ENCODE measurements around the gene PRELID1.
"Not testable (repeated sequence)": the region's sequence is repeated elsewhere in the genome, so short reads cannot be mapped to it uniquely, and the experiment has no call there.

The PRELID1 gene

GRCh38 chr5:177300236-177300880 lies 3.2 kb upstream of the PRELID1 start:
- DNase-seq (ENCODE audit: low spot score): no peak

- no peak for DNase-seq (ENCODE audit: low spot score)
Measured at GRCh38 chr5:177300951-177301350, 2.6 kb upstream of the PRELID1 start.

- peak; percentile 74 for DNase-seq (ENCODE audit: low spot score)
Measured at GRCh38 chr5:177301503-177302165, 2.0 kb upstream of the PRELID1 start.

DNA sequence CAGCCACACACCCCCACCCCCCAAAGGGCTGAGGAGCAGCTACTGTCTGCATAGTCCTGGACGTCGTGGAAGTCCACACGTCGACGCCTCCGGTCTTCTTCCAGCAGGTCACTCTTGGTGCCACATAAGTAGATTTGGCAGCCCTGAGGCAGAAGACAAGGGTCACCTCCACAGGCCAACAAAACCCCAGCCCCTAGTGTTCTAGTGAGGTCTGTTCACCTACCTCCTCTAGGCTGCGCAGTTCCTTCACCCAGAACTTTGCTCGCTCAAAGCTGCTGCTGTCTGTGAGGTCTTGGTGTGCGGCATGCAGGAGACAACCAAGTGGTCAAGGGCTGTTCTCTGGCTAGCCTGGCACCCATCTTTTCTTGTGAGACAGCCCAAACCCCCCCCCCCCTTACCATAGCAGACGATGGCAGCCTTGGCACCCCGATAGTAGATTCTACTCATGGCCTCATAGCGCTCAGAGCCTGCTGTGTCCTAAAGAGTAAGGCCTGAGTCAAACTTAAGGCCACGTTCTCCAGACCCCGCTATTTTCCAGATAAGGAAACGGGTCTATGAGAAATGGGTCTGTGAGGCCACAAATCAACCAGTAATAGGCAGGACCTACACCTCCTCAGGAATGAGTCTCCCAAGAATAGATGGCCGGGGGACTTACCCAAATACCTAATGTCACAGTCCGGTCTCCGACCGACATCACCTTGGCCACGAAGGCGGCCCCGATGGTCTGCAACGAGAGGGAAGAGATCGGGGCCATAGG lies 1.1 kb upstream of the PRELID1 start:
- no peak for DNase-seq (ENCODE audit: low spot score)

GRCh38 chr5:177303925-177304391 lies 359 bp downstream of the PRELID1 start:
- no peak for DNase-seq (ENCODE audit: low spot score)

GRCh38 chr5:177304392-177305119 lies 957 bp downstream of the PRELID1 start:
- DNase-seq (ENCODE audit: low spot score): peak; percentile 55

DNA sequence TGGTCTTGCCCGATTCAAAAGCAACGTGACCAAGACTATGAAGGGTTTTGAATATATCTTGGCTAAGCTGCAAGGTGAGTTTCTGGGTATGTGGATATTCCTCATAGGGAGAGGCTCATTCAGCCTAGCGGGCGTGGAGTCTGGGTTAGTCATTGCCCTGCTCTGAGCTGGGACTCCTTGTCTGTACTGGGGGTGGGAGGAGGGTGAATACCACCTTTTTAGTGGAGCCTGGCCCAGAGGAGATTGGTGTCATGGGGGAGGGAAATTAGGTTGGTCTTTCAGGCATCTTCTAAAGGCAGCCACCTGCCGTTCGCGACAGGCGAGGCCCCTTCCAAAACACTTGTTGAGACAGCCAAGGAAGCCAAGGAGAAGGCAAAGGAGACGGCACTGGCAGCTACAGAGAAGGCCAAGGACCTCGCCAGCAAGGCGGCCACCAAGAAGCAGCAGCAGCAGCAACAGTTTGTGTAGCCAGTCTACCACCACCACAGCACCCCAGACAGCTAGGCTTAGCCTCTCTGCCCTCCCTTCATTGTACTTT lies 2.6 kb downstream of the PRELID1 start:
- DNase-seq (ENCODE audit: low spot score): not testable (repeated sequence)

DNA sequence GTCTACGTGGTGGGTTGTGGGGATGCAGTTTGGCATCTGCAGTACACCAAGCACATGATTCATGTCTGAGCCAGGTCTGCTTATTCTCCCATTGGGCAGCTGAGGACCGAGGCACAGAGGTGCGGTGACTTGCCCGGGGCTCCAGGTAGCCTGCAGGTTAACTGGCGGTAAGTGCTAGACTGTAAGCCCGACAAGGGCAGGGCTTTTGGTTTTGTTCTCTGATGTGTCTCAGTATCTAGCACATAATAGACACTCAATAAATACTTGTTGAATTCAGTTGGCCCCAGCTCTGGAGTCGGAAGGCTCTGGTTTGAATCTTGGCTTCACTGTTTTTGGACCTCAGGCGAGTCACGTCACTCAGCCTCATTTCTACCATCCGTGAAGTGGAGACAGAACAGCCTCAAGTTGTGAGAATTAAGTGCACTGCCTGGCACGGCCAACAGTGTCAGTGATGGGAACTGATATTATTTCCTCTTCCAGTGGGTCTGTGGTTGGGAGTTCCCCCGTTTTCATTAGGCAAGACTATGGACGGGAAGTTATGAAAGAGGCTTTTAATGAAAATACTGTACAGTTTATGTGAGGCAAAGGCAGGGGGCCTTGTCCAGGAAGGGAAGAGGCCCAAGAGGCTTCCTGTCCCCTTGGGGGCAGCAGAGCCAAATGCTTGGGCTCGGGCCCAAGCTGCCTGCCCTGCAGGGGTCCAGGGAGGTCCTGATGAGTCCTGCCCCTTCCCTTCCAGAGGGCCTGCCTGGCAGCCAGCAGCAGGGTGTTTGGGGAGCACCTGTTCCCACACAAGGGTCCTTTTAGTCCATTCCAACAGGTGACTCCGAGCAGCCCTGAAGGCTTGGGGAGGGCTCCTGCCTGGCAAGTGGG lies 3.3 kb downstream of the PRELID1 start:
- DNase-seq (ENCODE audit: low spot score): no peak

- DNase-seq (ENCODE audit: low spot score): no peak
Measured at GRCh38 chr5:177307544-177308363, 4.2 kb downstream of the PRELID1 start.

- no peak for DNase-seq (ENCODE audit: low spot score)
Measured at GRCh38 chr5:177308740-177309139, 5.1 kb downstream of the PRELID1 start.

DNA sequence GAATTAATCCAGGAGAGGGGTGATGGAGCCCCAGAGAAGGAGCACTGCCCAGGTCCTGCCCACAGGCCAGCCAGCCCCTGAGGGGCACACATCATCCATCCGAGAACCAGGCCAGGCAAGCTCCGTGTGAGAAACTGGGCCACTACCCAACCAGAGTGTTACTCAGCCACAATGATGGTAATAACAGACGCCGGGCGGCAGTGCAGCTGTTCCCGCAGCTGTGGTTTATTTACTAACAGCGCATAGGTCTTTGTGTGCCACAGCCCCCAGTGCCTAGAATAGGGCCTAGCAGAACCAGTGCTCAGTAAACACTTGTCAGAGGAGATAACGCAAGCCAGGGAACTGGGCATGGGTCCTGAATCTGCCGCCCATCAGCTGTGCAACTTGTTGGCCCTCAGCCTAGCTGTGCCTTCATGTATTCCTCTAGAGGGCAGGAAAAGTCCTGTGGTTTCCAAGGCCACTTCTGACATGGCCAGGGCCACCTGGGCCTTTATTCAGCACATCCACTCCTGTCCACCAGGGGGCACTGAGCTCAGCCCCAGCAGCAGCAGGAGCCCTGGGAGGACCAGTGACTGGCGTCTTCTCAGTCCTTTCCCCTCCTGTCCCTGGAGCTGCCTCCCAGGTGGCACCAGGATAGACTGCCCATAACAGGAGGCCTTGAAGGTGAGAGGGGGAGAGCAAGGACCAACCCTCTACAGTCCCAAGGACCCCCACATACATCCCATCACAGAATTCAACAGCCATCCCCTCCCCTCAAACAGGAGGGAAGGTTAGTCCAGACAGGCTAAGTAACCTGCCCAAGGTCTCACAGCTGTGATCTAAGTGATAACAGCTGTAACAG lies 6.0 kb downstream of the PRELID1 start:
- peak; percentile 81 for DNase-seq (ENCODE audit: low spot score)

- no peak for DNase-seq (ENCODE audit: low spot score)
Measured at GRCh38 chr5:177310332-177310731, 6.7 kb downstream of the PRELID1 start.

GRCh38 chr5:177310757-177311391 lies 7.3 kb downstream of the PRELID1 start:
- DNase-seq (ENCODE audit: low spot score): no peak

DNA sequence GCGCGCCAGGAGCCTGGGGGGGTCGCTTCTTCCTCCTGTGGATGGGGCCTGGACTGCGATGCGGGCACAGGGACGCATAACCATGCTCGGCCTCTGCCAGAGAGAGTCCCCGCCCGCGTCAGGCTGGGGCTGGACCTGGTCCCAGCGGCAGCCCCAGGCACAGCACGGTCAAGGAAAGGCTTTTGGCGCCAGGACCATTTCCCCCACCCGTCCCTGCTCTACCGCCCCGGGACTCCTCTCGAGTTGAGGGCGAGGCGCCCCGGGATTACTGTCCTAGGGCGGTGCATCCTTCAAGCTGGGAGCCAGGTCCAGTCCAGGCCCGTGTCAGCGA lies 7.8 kb downstream of the PRELID1 start:
- DNase-seq (ENCODE audit: low spot score): no peak

- DNase-seq (ENCODE audit: low spot score): peak; percentile 99
Measured at GRCh38 chr5:177311723-177312648, 8.4 kb downstream of the PRELID1 start, which contains the start of gene MXD3. Gene MXD3, minus strand, starts transcription at chr5:177311898. Its CDS starts 68 bp downstream, at chr5:177311830.

DNA sequence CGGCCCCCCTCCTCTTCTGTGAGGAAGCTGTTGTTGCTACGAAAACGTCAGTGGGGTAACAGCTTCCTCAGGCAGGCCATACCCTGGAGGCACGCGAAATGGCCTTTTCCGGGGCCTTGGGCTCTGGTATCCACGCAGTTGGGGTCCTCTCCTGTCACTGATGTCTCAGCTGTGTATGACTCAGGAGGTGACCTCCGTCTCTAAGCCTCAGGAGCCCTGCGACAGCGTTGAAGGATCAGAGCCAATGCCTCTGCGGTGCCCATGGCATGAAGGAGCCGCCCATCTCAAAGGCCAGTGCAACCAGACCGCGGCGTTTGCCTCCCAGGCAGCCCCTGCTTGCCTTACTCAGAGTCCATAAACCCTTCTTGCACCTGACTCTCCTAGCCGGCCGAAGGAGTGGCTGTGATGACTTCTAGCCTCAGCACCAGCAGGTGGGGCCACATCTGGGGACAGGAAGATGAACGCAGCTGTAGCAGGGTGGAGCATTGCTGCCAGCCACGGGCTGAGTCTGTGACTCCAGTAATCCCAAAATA lies 9.1 kb downstream of the PRELID1 start:
- DNase-seq (ENCODE audit: low spot score): peak; percentile 64

- no peak for DNase-seq (ENCODE audit: low spot score)
Measured at GRCh38 chr5:177313561-177314259, 10.1 kb downstream of the PRELID1 start.
